ENCODE results near the gene OR5AR1.

OR5AR1 gene

GRCh38 chr11:56698795-56699194 lies 35.3 kb downstream of the OR5AR1 start, which contains the start of gene OR9G1:
Gene OR9G1, plus strand, starts transcription at chr11:56699095. Its CDS starts 1,293 bp downstream, at chr11:56700388.
- Mint-ChIP-seq H3K4me1 (no peaks in the 10 kb centered on the region), H3K27me3 (ENCODE audit: low read depth) (no peaks in the 10 kb centered on the region), H3K36me3 (ENCODE audit: low read depth) (no peaks in the 10 kb centered on the region), H3K27ac (no peak within 1 kb of the TSS), H3K9me3 (no peaks in the 10 kb centered on the region), H3K4me3 (no peak within 1 kb of the TSS)
- TF ChIP-seq CTCF (IDR thresholded peaks at IDR 0.05; ENCODE audit: unreplicated experiment in 3 of 3), result no peak

GRCh38 chr11:56700242-56700913 lies 36.9 kb downstream of the OR5AR1 start:
- H3K27me3 Mint-ChIP-seq (ENCODE audit: low read depth), result no peaks in the 10 kb centered on the region
- H3K4me1 Mint-ChIP-seq, result no peaks in the 10 kb centered on the region
- H3K4me3 Mint-ChIP-seq, result no peak overlapping the region
- H3K36me3 Mint-ChIP-seq (ENCODE audit: low read depth), result no peaks in the 10 kb centered on the region
- H3K27ac Mint-ChIP-seq, result no peak overlapping the region
- TF ChIP-seq CTCF (IDR thresholded peaks at IDR 0.05; ENCODE audit: unreplicated experiment in 3 of 3), result no peak
- no peaks in the 10 kb centered on the region for H3K9me3 Mint-ChIP-seq

DNA sequence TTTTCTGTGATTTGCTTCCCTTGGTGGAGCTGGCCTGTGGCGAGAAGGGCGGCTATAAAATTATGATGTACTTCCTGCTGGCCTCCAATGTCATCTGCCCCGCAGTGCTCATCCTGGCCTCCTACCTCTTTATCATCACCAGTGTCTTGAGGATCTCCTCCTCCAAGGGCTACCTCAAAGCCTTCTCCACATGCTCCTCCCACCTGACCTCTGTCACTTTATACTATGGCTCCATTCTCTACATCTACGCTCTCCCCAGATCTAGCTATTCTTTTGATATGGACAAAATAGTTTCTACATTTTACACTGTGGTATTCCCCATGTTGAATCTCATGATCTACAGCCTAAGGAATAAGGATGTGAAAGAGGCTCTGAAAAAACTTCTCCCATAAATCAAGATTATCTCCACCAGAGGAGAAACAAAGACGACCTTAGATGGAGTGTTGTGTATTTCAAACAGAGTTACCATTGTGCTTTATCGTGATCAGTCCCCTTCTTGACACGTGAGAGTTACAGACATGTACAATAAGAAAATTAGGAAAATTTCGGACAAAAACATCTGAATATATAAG lies 37.5 kb downstream of the OR5AR1 start:
- Mint-ChIP-seq H3K4me1 (no peaks in the 10 kb centered on the region), H3K36me3 (ENCODE audit: low read depth) (no peaks in the 10 kb centered on the region), H3K4me3 (no peak overlapping the region), H3K9me3 (no peaks in the 10 kb centered on the region), H3K27ac (no peak overlapping the region), H3K27me3 (ENCODE audit: low read depth) (no peaks in the 10 kb centered on the region)
- TF ChIP-seq CTCF (IDR thresholded peaks at IDR 0.05; ENCODE audit: unreplicated experiment in 3 of 3), result no peak

- Mint-ChIP-seq H3K4me1 (no peaks in the 10 kb centered on the region), H3K36me3 (ENCODE audit: low read depth) (no peaks in the 10 kb centered on the region), H3K4me3 (no peak overlapping the region), H3K27me3 (ENCODE audit: low read depth) (no peaks in the 10 kb centered on the region), H3K27ac (no peak overlapping the region), H3K9me3 (no peaks in the 10 kb centered on the region)
- no peak for TF ChIP-seq CTCF (IDR thresholded peaks at IDR 0.05; ENCODE audit: unreplicated experiment in 3 of 3)
These were observed 42.4 kb downstream of the OR5AR1 start for GRCh38 chr11:56705784-56706396.

DNA sequence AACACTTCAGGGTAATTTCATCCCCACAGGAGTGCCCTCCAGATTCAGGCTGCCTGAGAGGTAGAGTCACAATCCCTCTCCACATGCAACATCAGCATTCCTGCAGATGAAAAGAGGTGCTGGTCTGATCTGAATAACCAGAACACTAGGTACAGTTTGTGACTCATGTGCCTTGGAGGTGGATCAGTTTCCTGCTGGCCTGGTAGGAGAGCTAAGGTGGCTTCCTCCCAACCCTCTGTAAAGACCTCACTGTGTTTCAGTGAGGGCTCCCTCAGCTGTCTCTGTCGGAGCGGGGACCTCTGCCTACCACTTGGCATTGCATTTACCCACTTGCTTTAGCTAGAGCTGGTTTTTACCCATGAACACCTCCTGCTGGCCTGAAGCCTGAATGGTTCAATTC lies 43.0 kb downstream of the OR5AR1 start:
- H3K27ac Mint-ChIP-seq, result no peak overlapping the region
- H3K4me1 Mint-ChIP-seq, result no peaks in the 10 kb centered on the region
- H3K36me3 Mint-ChIP-seq (ENCODE audit: low read depth), result no peaks in the 10 kb centered on the region
- TF ChIP-seq CTCF (IDR thresholded peaks at IDR 0.05; ENCODE audit: unreplicated experiment in 3 of 3), result no peak
- no peaks in the 10 kb centered on the region for H3K27me3 Mint-ChIP-seq (ENCODE audit: low read depth)
- no peak overlapping the region for H3K4me3 Mint-ChIP-seq
- no peaks in the 10 kb centered on the region for H3K9me3 Mint-ChIP-seq

Data from nephron (organoid).